NOMO-1 (cell line): ENCODE data around the gene NOVA1.
"Not testable (repeated sequence)": the region's sequence is repeated elsewhere in the genome, so short reads cannot be mapped to it uniquely, and the experiment has no call there.

Experiments used
- DNase-seq, 2 experiments: peaks; one replicate each; lab custom pipeline; 2025; ENCODE audit not compliant: unreplicated experiment in 2 of 2; lab: John Stamatoyannopoulos, UW

Gene NOVA1, protein sequence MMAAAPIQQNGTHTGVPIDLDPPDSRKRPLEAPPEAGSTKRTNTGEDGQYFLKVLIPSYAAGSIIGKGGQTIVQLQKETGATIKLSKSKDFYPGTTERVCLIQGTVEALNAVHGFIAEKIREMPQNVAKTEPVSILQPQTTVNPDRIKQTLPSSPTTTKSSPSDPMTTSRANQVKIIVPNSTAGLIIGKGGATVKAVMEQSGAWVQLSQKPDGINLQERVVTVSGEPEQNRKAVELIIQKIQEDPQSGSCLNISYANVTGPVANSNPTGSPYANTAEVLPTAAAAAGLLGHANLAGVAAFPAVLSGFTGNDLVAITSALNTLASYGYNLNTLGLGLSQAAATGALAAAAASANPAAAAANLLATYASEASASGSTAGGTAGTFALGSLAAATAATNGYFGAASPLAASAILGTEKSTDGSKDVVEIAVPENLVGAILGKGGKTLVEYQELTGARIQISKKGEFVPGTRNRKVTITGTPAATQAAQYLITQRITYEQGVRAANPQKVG

DNA sequence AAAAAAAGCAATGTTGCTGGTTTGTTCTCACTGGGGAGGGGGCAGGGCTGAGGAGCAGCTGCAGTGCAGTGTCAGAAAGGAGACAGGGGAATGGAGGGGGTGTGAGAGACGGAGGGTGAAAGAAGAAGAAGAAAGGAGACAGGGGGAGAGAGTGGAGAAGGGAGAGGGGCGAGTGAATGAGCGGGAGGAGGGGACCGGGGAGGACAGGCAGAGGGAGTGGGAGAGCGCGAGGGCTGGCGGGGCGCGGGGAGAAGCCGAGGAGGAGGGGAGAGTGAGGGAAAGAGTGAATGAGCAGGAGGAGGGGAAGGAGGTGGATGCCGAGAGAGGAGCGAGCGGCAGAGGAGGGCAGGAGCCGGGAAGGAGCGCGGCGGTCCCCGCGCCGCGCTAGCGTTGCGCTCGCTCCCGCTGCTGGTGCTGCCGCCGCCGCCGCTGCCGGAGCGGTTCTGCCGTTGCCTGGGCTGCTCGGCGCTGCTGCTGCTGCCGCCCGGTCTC, at the start of gene NOVA1:
Gene NOVA1, minus strand, starts transcription at position 445 of the 492 bp plus-strand sequence. CDS start 597 bp downstream, outside the sequence.
- DNase-seq, result no peak

DNA sequence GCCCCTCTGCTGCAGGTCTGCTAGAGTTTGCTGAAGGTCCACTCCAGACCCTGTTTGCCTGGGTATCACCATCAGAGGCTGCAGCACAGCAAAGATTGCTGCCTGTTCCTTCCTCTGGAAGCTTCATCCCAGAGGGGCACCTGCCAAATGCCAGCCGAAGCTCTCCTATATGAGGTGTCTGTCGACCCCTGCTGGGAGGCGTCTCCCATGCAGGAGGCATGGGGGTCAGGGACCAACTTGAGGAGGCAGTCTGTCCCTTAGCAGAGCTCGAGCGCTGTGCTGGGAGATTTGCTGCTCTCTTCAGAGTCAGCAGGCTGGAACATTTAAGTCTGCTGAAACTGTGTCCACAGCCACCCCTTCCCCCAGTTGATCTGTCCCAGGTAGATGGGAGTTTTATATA, 47.2 kb upstream of the NOVA1 start:
- not testable (repeated sequence) for DNase-seq

DNA sequence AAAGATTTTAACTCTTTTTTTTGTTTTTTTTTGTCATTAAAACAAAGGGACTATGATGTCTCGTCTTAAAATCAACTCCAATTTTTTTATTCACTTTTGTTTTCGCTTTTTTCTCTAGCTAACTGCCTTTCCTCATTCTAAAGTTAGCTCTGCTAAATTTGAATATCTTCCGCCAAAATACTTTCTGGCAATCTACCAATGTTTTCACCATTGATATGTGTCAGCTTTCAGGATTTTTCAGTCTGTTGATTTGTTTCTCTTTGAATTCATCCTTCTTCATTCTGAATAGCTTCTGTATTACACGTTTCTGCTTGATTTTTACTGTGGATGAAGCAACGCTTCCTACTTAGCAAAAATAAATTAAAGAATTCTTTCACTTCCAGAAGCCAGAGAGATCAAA, 38.7 kb upstream of the NOVA1 start:
- DNase-seq, result no peak

DNA sequence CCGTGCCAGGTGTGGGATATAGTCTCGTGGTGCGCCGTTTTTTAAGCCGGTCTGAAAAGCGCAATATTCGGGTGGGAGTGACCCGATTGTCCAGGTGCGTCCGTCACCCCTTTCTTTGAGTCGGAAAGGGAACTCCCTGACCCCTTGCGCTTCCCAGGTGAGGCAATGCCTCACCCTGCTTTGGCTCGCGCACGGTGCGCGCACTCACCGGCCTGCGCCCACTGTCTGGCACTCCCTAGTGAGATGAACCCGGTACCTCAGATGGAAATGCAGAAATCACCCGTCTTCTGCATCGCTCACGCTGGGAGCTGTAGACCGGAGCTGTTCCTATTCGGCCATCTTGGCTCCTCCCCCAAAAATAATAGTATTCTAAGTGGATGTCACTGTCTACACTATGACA, 37.1 kb upstream of the NOVA1 start:
- not testable (repeated sequence) for DNase-seq

DNA sequence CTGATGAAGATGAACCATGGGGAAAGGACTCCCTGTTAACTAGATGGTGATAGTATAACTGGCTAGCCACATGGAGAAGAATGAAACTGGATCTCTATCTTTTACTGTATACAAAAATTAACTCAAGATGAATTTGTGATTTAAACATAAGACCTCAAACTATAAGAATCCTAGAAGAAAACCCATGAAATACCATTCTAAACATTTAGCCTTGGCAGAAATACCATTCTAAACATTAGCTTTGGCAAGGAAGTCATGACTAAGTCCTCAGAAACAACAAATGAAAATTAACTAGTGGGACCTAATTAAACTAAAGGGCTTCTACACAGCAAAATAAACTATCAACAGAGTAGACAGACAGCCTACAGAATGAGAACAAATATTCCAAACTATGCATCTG, 28.4 kb upstream of the NOVA1 start:
- no peak for DNase-seq

DNA sequence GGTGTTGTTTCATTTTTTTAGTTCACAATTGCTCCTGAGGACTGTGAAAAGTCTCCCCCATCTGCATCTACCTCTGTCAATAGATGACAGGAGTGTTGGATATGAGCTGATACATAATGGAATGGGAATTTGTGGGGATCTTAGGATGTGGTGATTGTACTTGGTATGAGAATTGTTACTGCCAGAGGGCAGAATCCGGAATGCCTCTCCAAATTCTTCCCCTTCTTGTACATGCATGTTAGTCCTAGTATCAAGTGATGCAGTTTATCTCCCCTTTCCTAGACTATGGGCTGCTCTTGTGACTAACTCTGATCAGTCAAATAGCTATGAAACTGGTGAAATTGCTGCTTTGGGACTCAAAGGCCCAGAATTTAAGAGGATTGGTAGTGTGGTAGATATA, 24.8 kb upstream of the NOVA1 start:
- DNase-seq, result no peak

DNA sequence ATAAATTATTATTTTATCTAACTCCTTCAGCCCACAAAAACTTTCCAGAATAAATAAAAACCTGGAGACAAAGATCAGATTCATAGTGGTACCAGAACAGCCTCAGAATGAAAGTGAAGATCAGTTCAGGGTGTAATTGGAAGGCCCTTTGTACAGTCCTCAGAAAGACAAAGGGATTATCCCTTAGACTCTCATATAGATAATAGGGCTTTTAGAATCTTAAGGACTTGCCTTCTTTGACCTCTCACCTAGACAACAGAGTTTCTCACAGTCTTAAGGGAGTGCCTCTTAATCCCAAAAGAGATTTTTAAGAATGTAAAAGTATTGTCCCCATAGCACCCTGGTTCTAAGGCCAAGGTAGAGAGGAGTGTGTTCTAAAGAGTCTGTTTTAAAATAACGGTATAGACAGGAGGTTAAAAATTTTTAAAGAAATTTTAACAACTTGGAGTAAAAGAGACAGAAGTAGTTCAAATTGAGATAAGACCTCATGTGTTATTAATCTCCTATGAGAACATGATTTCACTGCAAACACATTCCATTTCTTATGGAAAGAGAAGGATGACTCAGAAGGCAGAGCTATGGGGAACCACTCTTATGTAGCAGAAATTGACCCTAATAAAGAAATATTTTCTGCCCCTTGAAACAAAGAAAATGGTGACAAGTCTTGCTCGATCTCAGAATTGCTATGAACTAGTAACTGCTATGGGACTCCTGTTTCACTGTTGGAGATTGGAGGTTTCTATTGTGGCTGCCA, 24.2 kb upstream of the NOVA1 start:
- no peak for DNase-seq

DNA sequence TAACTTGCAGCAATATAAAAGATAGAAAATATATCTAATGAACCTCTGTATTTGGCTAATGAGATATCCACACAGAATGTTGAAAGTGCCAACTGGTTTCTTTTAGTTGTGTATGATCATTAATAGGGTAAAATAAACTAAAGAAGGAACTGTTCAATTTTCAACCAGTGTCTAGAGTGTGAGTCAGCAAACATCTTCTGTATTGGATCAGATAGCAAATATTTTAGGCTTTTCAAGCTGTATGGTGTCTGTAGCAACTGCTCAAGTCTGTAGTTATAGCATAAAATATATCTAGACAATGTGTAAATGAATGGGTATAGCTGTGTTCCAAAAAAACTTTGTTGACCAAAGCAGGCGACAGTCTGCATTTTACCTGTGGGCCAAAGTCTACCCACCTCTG, 23.5 kb upstream of the NOVA1 start:
- no peak for DNase-seq

DNA sequence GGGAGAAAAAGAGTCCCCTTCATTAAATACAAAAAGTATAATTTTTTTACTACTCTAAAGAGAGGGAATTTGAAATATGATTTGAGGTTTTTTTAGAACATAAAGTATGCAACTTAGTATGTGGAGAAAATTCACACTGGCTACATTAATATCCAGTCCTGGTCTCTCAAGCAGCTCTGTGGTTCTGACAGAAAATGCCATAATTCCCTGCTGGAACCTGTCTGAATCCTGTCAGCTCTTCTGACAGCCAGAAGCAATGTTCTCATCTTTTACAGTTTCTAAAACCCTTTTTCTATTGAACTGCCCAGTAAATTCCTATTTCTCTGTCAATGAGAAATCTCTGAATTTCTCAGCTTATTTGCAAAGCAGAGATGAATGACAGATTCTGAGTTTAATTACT, 13.4 kb upstream of the NOVA1 start:
- no peak for DNase-seq

DNA sequence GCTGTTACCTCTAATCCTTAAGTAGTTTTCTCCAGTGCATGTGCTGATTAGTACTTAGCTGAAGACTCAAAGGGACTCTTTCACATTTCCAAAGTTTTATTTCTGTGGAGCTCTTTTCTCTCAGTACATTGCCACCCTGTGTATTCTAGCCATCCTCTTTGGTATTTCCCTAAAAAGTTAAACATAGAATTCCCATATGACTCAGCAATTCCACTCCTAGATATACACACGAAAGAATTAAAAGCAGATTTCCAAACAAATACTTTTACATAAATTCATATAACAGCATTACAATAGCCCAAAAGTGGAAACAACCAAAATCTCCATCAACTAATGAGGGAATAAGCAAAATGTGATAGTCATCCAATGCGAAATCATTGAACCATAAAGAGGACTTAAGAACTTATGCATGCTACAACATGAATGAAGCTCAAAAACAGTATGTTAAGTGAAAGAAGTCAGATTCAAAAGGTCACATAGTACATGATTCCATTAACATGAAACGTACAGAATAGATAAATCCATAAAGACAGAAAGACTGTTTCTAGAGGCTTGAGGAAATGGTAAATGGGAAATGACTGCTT, 9.0 kb upstream of the NOVA1 start:
- DNase-seq, result no peak

DNA sequence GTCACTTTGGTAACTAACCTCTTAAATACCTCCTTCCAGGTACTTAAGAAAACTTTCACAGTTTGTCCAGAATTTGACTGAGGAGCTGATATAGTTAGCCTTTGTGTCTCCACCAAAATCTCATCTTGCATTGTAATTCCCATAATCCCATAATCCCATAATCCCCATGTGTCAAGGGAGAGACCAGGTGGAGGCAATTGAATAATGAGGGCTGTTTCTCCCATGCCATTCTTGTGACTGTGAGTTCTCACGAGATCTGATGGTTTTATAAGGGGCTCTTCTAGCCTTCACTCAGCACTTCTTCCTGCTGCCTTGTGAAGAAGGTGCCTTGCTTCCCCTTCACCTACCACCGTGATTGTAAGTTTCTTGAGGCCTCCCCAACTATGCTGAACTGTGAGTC, 7.8 kb upstream of the NOVA1 start:
- DNase-seq, result no peak

DNA sequence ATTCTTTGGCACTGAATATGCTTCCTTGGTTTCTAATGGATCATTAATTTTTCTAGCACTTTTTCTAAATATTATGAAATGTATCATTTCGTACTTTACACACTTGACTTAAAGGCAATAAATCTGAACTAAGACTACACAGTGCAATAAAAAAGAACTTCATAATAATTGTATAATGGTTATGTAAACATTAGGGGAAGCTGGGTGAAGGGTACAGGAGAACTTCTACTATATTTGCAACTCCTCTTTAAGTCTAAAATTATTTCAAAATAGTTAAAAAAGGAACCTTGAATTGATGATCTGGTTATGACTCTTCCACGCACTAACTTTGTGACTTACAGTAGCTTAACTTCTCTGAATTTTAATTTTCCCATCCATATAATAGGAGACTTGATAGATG, 5.1 kb upstream of the NOVA1 start:
- DNase-seq, result no peak

DNA sequence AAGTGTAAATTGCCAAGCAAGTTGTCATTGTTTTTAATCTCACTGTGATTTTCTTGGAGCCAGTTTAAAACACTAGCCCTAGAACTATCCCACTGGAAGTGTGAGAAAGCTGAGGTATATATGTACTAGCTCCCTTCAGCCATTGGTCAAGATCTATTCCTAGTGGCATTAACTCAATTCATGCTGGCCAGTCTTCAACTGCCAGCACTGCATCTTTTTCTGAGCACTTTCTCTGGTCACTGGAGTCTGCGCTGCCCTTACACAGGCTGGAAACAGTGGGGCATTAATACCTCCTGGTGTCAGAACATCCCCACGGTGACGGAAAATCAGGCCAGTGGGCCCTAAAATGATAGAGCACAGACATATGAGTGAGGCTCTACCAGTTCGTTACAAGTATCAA, 4.0 kb upstream of the NOVA1 start:
- DNase-seq, result no peak

DNA sequence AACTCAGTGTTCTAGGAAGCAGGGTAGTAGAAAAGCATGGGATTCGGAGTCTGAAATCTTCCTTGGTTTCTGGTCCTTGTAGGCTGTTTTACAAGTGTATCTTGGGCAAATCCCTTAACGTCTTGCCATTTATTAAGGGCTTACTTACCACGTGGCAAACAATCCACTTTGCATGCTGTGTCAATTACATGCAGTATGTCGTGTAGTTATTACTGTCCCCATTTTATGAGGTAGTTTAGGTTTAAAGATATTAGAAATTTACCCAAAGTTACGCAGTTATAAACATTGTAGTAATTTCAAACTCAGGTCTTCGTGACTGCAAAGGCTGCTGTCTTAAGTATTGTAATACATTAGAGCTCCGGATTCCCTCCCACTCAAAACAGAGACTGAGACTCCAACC, 1.5 kb upstream of the NOVA1 start:
- DNase-seq, result no peak

DNA sequence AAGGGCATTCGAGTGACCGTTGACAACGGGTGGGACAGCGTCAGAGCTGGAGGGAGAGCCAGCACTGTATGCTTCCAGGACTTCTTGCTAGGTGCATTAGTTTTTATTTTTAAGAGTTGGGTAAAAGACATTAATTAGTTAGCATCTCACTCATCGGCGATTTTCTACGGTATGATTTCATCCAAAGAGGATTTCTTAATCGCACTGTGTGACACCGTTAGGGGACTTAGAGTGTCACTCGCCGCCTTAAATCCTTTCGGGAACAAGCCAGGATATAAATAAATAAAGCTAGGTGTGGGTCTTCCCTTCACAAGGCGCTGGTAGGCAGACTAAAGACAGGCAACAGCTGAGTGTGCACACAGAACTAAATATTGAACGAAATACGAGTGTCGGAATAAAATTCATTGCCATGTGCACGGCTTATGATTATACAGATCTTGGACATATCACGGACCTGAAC, 869 bp upstream of the NOVA1 start:
- no peak for DNase-seq

DNA sequence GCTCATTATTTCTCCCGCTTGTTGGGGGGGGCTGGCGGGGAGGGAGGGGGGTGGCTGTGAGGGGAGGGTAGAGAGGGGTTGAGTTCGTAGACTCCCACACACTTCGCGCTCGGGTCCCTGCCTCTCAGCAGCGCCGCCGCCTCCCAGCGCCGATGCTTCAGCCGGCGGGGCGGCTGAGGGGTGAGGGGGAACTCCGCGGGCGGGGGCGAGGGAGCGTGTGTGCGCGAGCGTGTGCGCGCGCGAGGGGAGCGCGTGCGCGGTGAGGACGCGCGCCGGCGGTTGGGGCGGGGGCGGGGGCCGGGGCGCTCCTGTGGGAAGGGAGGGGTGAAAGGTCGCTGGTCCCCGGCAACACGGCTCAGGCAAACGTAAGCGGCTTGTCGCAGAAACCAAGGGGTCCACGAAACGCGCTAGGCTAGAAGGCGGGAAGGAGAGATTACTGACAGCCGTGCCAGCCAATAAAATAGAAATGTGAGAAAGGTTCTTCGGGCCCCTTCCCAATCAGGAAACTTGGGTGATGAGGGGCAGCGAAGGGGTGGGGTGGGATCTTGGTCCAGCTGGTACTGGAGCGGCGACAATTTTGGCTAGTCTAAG, 343 bp upstream of the NOVA1 start:
- no peak for DNase-seq

DNA sequence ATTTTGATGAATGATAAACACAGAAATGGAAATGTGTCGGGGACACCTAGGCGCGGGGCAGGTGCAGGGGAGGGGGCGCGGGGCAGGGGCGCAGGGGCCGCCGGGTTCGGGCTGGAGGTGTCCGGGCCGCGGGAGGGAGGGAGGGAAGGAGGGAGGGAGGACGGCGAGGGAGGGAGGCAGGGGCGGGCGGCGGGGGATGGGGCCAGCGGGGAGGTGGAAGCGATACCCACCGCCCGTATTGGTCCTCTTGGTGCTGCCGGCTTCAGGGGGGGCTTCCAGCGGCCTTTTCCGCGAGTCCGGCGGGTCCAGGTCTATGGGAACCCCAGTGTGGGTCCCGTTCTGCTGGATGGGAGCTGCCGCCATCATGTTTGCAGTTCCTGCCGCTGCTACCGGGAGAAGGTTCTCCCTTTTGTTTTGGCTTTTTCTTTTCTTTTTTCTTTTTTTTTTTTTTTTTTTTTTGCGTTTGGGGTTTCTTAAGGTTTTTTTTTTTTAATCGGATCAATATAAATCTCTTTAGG, 703 bp downstream of the NOVA1 start:
- DNase-seq, result no peak

DNA sequence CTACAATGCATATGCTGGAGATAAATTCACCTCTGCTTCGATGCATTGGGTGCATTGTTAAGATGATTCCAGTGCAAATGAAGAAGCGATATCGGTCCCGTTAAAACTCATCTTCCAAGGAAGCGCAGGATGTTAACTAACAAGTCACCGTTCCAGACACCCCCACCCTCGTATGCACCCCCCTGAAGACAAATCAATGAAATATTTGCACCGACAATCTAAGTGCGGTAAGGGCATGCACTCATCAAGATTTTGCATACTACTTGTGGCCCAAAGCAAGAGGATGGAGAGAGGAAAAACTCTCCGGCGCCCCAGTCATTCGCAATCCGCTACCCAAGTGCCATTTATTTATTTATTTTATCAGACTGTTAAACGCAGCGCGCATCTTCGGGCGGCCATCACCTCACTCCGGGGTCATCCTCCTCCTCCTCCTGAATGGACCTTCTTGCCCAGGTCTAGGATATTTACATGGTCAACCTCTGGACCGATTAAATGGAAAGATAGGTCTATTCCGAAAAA, 1.2 kb downstream of the NOVA1 start:
- DNase-seq, result no peak

DNA sequence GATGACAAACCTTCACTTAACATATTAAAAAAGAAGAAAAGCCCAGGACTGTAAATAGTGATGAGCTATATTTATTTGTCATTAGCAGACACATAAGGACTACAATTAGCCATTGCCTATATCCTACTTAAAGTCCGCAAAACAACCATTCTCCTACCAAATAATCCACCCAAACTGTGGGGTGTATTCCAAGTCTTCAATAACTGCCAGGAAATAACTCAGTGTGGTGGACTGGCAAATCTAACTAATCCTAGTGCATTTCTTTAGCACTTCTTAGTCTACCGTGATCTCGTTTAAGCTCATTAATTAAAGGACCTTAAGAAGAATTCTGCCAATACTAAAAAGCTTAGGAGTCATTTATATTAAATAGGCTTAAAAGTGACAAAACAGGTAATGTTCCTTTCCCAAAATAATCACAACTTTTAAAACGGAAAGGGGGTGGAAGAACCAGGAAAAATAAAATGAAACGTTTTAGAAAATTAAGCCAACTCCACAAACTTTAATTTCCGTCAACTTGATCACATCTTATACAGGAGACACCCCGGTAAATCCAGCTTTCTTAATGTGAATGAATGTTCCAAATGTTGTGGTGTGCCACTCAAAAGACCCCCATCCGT, 1.8 kb downstream of the NOVA1 start:
- DNase-seq, result no peak
